BJ (cell line): ENCODE results near the gene CLIP3. TPM values are rescaled to one million over a fixed set of nuclear protein-coding genes. Genes with fewer than 3 reads are reported as not detected.

ENCODE experiments used
- CTCF ChIA-PET: fragments of 350-600 bp; formaldehyde crosslinking; extraction: SDS; loops from one replicate; lab custom pipeline; 2021; ENCODE audit warnings: antibody characterized with exemption, inconsistent platforms; lab: Yijun Ruan, JAX
- POLR2A ChIA-PET: fragments of 300-600 bp; sonication (Branson Sonifier 250); formaldehyde crosslinking; extraction: SDS; loops from one replicate; lab custom pipeline; 2021; ENCODE audit warnings: antibody characterized with exemption; lab: Charles Lee
- DNase-seq: peaks from one replicate; pipeline ENCODE4 v3.0.0-alpha.2; 2011; ENCODE audit warnings: low read depth
- H3K27me3 ChIP-seq: 2 replicates; pipeline ENCODE4 v1.6.0; 2011; ENCODE audit warnings: low read length; ENCODE audit not compliant: control insufficient read depth, insufficient read depth
- H3K36me3 ChIP-seq: 2 replicates; pipeline ENCODE4 v1.5.1; 2011; ENCODE audit warnings: low read length; ENCODE audit not compliant: control insufficient read depth, insufficient read depth
- H3K4me3 ChIP-seq: 2 replicates; pipeline ENCODE4 v1.5.1; 2011; ENCODE audit warnings: low read depth, mild to moderate bottlenecking, control low read depth, low read length
- polyA plus RNA-seq: library from polyadenylated mRNA; depleted of rRNA; stranded (reverse); fragments of >200 nt; gene quantifications from 2 replicates; pipeline ENCODE4 v1.2.3, GENCODE V29; 2011
- TF ChIP-seq, protein P1 (sequence below): IDR thresholded peaks from 2 replicates; pipeline ENCODE4 v1.5.1; 2011; ENCODE audit warnings: low read depth, mild to moderate bottlenecking, control low read depth, inconsistent platforms, low read length, moderate library complexity; ENCODE audit not compliant: insufficient read depth

The CLIP3 gene
- polyA plus RNA-seq, 1 experiment = 23.9 TPM

DNA sequence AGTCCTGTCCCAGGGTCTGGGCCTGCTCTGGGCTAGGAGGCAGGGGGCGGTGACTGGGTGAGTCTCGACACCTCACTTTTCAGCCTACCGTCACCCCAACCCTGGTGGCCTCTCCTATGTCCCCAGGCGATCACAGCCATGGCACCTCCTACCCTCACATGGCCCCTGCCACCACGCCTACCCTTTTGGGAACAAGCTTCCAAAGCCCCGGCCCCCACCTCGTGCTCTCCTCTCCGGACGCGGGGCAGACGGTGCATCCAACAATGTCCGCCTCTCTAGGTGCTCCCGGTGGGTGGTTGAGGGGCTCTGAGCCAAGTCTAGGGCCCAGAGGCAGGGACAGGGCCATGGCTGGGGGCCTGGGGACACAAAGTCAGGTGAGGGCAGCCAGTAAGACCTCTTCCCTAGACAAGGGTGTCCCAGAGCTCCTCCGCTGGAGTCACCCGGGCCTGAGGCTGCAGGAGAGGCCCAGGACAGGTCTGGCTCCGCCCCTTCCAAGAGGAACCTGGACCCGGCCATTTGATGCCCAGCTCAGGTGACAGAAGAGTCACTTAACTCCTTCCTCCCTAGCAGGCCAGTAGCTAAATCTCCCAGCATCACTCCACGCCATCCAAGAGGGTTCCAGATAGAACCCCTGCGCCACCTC lies 24.2 kb downstream of the CLIP3 start, which contains the start of gene SYNE4:
SYNE4 (minus strand) TSS at position 478 of the 643 bp plus-strand sequence; CDS start at position 346, 132 bp downstream.
- POLR2A ChIA-PET = no interaction called here
- TF ChIP-seq, protein P1, sequence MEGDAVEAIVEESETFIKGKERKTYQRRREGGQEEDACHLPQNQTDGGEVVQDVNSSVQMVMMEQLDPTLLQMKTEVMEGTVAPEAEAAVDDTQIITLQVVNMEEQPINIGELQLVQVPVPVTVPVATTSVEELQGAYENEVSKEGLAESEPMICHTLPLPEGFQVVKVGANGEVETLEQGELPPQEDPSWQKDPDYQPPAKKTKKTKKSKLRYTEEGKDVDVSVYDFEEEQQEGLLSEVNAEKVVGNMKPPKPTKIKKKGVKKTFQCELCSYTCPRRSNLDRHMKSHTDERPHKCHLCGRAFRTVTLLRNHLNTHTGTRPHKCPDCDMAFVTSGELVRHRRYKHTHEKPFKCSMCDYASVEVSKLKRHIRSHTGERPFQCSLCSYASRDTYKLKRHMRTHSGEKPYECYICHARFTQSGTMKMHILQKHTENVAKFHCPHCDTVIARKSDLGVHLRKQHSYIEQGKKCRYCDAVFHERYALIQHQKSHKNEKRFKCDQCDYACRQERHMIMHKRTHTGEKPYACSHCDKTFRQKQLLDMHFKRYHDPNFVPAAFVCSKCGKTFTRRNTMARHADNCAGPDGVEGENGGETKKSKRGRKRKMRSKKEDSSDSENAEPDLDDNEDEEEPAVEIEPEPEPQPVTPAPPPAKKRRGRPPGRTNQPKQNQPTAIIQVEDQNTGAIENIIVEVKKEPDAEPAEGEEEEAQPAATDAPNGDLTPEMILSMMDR = no peak
- CTCF ChIA-PET = interaction anchor here (0.8 to 1.5 kb wide), 2 partner anchors 11 to 13 kb away, joined by 3 read pairs; no protein-coding TSS in a partner anchor
- no peaks in the 10 kb centered on the region for H3K36me3 ChIP-seq
- H3K27me3 ChIP-seq = no peaks in the 10 kb centered on the region
- DNase-seq = no peak
- H3K4me3 ChIP-seq = peak within 1 kb of the TSS; percentile 47

DNA sequence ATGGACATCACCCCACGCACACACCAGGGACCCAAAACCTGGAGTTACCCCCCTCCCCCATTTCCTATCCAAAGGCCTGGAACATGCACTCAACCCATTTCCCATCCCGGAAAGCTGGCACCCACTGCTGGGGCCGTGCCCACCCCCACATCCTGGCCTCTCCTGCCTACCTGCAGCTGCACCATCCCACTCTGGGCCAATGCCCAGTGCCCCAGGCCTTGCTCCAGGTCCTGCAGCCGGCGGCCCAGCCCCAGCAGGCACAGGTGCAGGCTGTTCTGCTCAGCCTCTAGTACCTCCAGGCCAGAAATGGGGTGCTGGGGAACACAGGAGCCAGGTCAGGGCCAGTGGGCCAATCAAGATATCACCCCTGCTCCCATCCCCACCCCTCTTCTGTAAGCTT lies 25.7 kb downstream of the CLIP3 start:
- TF ChIP-seq, protein P1 = no peak
- Histone ChIP-seq H3K36me3 (no peaks in the 10 kb centered on the region), H3K27me3 (no peaks in the 10 kb centered on the region), H3K4me3 (no peak overlapping the region)
- no peak for DNase-seq
- POLR2A ChIA-PET = no interaction called here
- CTCF ChIA-PET = no interaction called here

DNA sequence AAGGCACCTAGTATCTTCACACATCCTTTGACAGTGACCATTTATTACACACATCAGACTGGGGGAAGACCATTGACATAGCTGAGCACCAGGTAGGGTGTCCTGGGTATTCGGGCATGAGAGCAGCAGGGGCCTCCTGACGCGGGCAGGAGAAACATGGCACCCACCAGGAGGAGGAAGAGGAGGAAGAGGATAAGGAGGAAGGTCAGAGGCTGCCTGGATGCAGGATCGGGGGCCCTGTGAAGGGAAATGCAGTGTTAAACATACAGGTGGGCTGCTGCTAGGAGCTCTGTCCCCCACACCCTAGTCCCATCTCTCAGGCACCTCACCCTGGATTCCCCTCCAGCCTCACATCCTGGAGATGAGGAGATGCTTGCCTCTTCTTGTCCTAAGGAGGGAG lies 29.4 kb downstream of the CLIP3 start:
- no peak overlapping the region for H3K4me3 ChIP-seq
- POLR2A ChIA-PET = interaction anchor here (0.6 kb wide), 1 partner anchor 150 kb away, joined by 14 read pairs; no protein-coding TSS in a partner anchor
- TF ChIP-seq, protein P1 = no peak
- no peaks in the 10 kb centered on the region for H3K27me3 ChIP-seq
- H3K36me3 ChIP-seq = peaks cover 2% of the 10 kb centered on the region; the same call in 1 of the 2 replicates
- CTCF ChIA-PET = interaction anchor here (0.7 to 1.0 kb wide), 2 partner anchors 50 to 68 kb away, joined by 3 read pairs; no protein-coding TSS in a partner anchor
- no peak for DNase-seq

DNA sequence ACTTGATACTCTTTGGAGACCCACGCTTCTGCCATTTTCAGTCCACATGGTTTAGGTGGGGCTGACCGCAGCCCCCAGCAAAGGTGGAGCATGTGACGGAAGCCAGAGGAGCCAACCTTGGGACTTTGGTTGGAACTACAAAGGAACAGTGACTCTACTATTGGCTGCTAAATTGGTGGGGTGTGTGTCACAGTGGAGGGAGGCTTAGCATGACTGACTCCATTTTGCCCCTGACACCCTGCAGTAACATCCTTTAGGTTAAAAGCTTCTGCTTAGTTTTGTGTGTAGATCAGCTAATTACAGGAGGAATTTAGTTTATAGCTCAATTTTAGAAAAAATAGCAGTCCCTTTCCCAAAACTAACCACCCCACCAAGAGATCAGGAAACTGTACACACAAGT lies 31.1 kb downstream of the CLIP3 start:
- CTCF ChIA-PET = interaction anchor here (1.3 kb wide), 1 partner anchor 11 kb away, joined by 3 read pairs; no protein-coding TSS in a partner anchor
- POLR2A ChIA-PET = no interaction called here
- no peaks in the 10 kb centered on the region for H3K27me3 ChIP-seq
- DNase-seq = no peak
- H3K36me3 ChIP-seq = peaks cover 2% of the 10 kb centered on the region
- TF ChIP-seq, protein P1 = no peak
- H3K4me3 ChIP-seq = no peak overlapping the region

DNA sequence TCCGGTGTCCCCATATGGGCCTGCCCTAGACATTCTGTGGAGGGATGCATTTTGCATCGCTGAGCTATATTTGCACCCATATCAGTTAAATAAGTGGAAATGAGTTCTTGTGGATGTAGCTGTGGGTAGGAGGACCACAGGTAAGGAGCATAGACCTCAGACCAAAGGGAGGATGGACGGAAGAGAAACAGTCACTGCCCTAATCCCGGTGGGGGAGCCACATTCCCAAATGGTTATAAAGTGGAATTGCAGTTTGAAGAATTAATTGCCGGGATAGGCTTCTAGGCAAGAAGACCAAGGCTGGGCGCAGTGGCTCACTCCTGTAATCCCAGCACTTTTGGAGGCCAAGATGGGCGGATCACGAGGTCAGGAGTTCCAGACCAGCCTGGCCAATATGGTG lies 35.9 kb downstream of the CLIP3 start:
- peaks cover 2% of the 10 kb centered on the region for H3K36me3 ChIP-seq
- no peaks in the 10 kb centered on the region for H3K27me3 ChIP-seq
- TF ChIP-seq, protein P1 = no peak
- ChIA-PET CTCF (no interaction called here), POLR2A (no interaction called here)
- H3K4me3 ChIP-seq = no peak overlapping the region
- DNase-seq = no peak
